GM19324 (cell line): Measurements from ENCODE around the gene TNFAIP3.

Experiments used
- ATAC-seq: cut with Tn5 transposase; IDR thresholded peaks from one replicate; pipeline ENCODE4 v1.9.1; 2021; ENCODE audit warnings: mild to moderate bottlenecking, moderate library complexity; ENCODE audit not compliant: unreplicated experiment, low FRiP score

The TNFAIP3 gene

GRCh38 chr6:137917551-137918325, 50.7 kb downstream of the TNFAIP3 start:
- ATAC-seq, result no peak

- ATAC-seq, result no peak
Measured at GRCh38 chr6:137919502-137919823, 52.4 kb downstream of the TNFAIP3 start.

- ATAC-seq, result no peak
Measured at GRCh38 chr6:137919837-137920730, 53.0 kb downstream of the TNFAIP3 start.

- no peak for ATAC-seq
Measured at GRCh38 chr6:137921823-137922222, 54.8 kb downstream of the TNFAIP3 start.

GRCh38 chr6:137923866-137924653, 57.0 kb downstream of the TNFAIP3 start:
- ATAC-seq, result no peak

- no peak for ATAC-seq
Measured at GRCh38 chr6:137925141-137925698, 58.2 kb downstream of the TNFAIP3 start.

- no peak for ATAC-seq
Measured at GRCh38 chr6:137926207-137926731, 59.2 kb downstream of the TNFAIP3 start.

GRCh38 chr6:137926985-137927384, 59.9 kb downstream of the TNFAIP3 start:
- no peak for ATAC-seq

GRCh38 chr6:137927777-137928218, 60.7 kb downstream of the TNFAIP3 start:
- ATAC-seq, result peak; percentile 82

GRCh38 chr6:137928286-137928685, 61.2 kb downstream of the TNFAIP3 start:
- ATAC-seq, result peak; percentile 37

- ATAC-seq, result no peak
Measured at GRCh38 chr6:137931849-137932465, 64.9 kb downstream of the TNFAIP3 start.
